Stomach (tissue), 4 donors: ENCODE measurements around the gene COL4A2.

Experiments used
- EP300 ChIP-seq: sonication (generic); formaldehyde crosslinking; IDR thresholded peaks from one replicate; pipeline ENCODE4 v1.6.1; 2017; ENCODE audit warnings: antibody characterized with exemption
- POLR2A ChIP-seq, 4 donors: fragments of 450-650 bp; IDR thresholded peaks; one replicate each; pipeline ENCODE4 v1.6.1; 2016; ENCODE audit warnings: antibody characterized with exemption in 4 of 4, control low read depth in 2 of 4, mild to moderate bottlenecking in 1 of 4, moderate library complexity in 1 of 4
- POLR2AphosphoS5 ChIP-seq, 3 donors: sonication (generic); formaldehyde crosslinking; IDR thresholded peaks; one replicate each; pipeline ENCODE4 v1.6.1; 2016; ENCODE audit warnings: antibody characterized with exemption in 3 of 3
- TF ChIP-seq, protein P1 (sequence below), 7 experiments: fragments of 450-650 bp in 4 of 7; fragments of 200-600 bp in 3 of 7; sonication (generic) in 3 of 7; IDR thresholded peaks; one replicate each; pipeline ENCODE4 v1.5.1; 2016 to 2019; ENCODE audit warnings: antibody characterized with exemption in 7 of 7, control low read depth in 2 of 7, mild to moderate bottlenecking in 1 of 7

DNA sequence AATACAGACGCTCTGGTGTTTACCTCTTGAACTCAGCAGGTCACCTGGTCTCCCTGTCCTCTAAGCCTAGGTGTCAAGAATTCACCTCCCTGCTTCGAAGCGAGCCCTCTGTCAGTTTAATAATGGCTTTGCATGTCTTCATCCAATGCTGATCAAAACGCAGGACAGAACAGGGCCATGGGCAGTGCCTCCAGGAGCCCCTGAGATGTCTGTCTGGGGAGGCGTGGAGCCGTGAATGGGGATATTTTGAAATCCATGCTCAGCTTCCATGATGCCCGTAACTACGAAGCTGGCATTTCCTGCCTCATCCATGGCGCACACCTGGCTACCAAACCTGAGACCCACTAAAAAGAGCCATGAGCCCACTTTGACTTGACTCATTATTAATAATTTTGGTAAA is 140.7 kb downstream of the COL4A2 start:
- TF ChIP-seq, protein P1, sequence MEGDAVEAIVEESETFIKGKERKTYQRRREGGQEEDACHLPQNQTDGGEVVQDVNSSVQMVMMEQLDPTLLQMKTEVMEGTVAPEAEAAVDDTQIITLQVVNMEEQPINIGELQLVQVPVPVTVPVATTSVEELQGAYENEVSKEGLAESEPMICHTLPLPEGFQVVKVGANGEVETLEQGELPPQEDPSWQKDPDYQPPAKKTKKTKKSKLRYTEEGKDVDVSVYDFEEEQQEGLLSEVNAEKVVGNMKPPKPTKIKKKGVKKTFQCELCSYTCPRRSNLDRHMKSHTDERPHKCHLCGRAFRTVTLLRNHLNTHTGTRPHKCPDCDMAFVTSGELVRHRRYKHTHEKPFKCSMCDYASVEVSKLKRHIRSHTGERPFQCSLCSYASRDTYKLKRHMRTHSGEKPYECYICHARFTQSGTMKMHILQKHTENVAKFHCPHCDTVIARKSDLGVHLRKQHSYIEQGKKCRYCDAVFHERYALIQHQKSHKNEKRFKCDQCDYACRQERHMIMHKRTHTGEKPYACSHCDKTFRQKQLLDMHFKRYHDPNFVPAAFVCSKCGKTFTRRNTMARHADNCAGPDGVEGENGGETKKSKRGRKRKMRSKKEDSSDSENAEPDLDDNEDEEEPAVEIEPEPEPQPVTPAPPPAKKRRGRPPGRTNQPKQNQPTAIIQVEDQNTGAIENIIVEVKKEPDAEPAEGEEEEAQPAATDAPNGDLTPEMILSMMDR (IDR thresholded peaks at IDR 0.05), result no peak
- TF ChIP-seq POLR2A (IDR thresholded peaks at IDR 0.05) (no peak), POLR2AphosphoS5 (IDR thresholded peaks at IDR 0.05) (no peak), EP300 (no peak)
